GM12878 (cell line): ENCODE measurements around the gene PCDHB3. TPM values are rescaled to one million over a fixed set of nuclear protein-coding genes. Genes with fewer than 3 reads are reported as not detected.

Source experiments
- ATAC-seq: fragments of 200-7000 bp; cut with Tn5 transposase; 3 replicates; pipeline ENCODE4 v1.9.1; 2020; ENCODE audit warnings: mild to moderate bottlenecking, moderate library complexity
- BruUV-seq: library from RNA; stranded (reverse); fragments of 400-500 nt; replicated peaks from 2 replicates; lab custom pipeline; 2021; lab: Mats Ljungman, UMichigan
- CTCF ChIA-PET: fragments of 300-600 bp; sonication (Branson Sonifier 250); formaldehyde crosslinking; extraction: SDS; loops from one replicate; lab custom pipeline; 2021; ENCODE audit warnings: inconsistent platforms; lab: Yijun Ruan, JAX
- POLR2A ChIA-PET: fragments of 350-600 bp; formaldehyde crosslinking; extraction: SDS; loops from one replicate; lab custom pipeline; 2021; ENCODE audit warnings: inconsistent platforms; lab: Charles Lee
- RAD21 ChIA-PET: fragments of 300-600 bp; sonication (Branson Sonifier 250); formaldehyde crosslinking; loops from one replicate; lab custom pipeline; 2023; ENCODE audit warnings: antibody characterized with exemption; ENCODE audit not compliant: unreplicated experiment; lab: Charles Lee
- SMC1A ChIA-PET: fragments of 300-600 bp; sonication (Branson Sonifier 250); formaldehyde crosslinking; loops from one replicate; lab custom pipeline; 2023; ENCODE audit not compliant: unreplicated experiment, uncharacterized antibody; lab: Charles Lee
- DNase-seq: peaks from one replicate; pipeline ENCODE4 v3.0.0-alpha.2; 2011; ENCODE audit warnings: low read depth, low spot score
- FAIRE-seq: peaks from 3 replicates; lab custom pipeline; 2011; peaks lifted over from hg19 to GRCh38; lab: Jason Lieb, UNC
- H2AFZ ChIP-seq: 2 replicates; pipeline ENCODE4 v1.6.0; 2011; ENCODE audit warnings: low read depth, low read length, control low read depth; ENCODE audit not compliant: control insufficient read depth
- H3K27ac ChIP-seq: 2 replicates; pipeline ENCODE4 v1.5.1; 2011; ENCODE audit warnings: control low read depth; ENCODE audit not compliant: control insufficient read depth, insufficient read depth
- H3K27me3 ChIP-seq, 2 experiments: replicated peaks in 1 of 2; 2 replicates each; pipeline versions ENCODE4 v1.6.0 to v1.6.1; 2011; ENCODE audit warnings: low read length in 1 of 2; ENCODE audit not compliant: control insufficient read depth in 2 of 2, insufficient read depth in 2 of 2
- H3K36me3 ChIP-seq, 2 experiments: 2 replicates each; pipeline ENCODE4 v1.5.1; 2011; ENCODE audit warnings: low read length in 1 of 2; ENCODE audit not compliant: control insufficient read depth in 2 of 2, insufficient read depth in 2 of 2
- H3K4me1 ChIP-seq: 2 replicates; pipeline ENCODE4 v1.6.1; 2011; ENCODE audit warnings: mild to moderate bottlenecking, low read length, moderate library complexity, mixed read lengths; ENCODE audit not compliant: control insufficient read depth, insufficient read depth
- H3K4me2 ChIP-seq: 2 replicates; pipeline ENCODE4 v1.6.0; 2011; ENCODE audit warnings: control low read depth; ENCODE audit not compliant: control insufficient read depth, insufficient read depth
- H3K4me3 ChIP-seq: fragments of 200-600 bp; sonication (generic); 2 replicates; pipeline ENCODE4 v1.5.1; 2016
- H3K79me2 ChIP-seq: 2 replicates; pipeline ENCODE4 v1.6.0; 2011; ENCODE audit warnings: low read length; ENCODE audit not compliant: control insufficient read depth, insufficient read depth
- H3K9ac ChIP-seq: 2 replicates; pipeline ENCODE4 v1.8.0; 2011; ENCODE audit warnings: low read length, control low read depth, mixed read lengths; ENCODE audit not compliant: control insufficient read depth, insufficient read depth
- H3K9me3 ChIP-seq: replicated peaks from 3 replicates; pipeline ENCODE4 v1.5.1; 2011; ENCODE audit warnings: mild to moderate bottlenecking, low read length; ENCODE audit not compliant: control insufficient read depth, insufficient read depth
- H4K20me1 ChIP-seq: 2 replicates; pipeline ENCODE4 v1.6.0; 2011; ENCODE audit not compliant: control insufficient read depth, insufficient read depth
- BCL11A ChIP-seq: IDR thresholded peaks from 2 replicates; pipeline ENCODE4 v1.6.1; 2011; ENCODE audit warnings: low read depth, low read length
- CEBPB ChIP-seq, 2 experiments: fragments of 150-350 bp in 1 of 2; IDR thresholded peaks; 2 replicates each; pipeline ENCODE4 v1.6.1; 2012 to 2014; ENCODE audit warnings: low read depth in 2 of 2, low read length in 2 of 2, borderline replicate concordance in 1 of 2, inconsistent platforms in 1 of 2
- FOS ChIP-seq: IDR thresholded peaks from 3 replicates; pipeline ENCODE4 v1.6.1; 2011; ENCODE audit warnings: borderline replicate concordance; ENCODE audit not compliant: insufficient read length; ENCODE audit errors: extremely low read depth
- KAT2A ChIP-seq: conservative IDR thresholded peaks from 2 replicates; pipeline ENCODE4 v1.6.1; 2011; ENCODE audit warnings: low read depth, low read length; ENCODE audit not compliant: control insufficient read depth
- RAD21 ChIP-seq: IDR thresholded peaks from 2 replicates; pipeline ENCODE4 v1.6.1; 2011; ENCODE audit warnings: mild to moderate bottlenecking, low read depth, low read length, moderate library complexity; ENCODE audit not compliant: insufficient read depth
- WGBS: methylation state at CpG from one replicate; pipeline ENCODE4 v1.1.6; 2016; ENCODE audit warnings: low lambda C conversion rate; ENCODE audit not compliant: insufficient replicate concordance, insufficient coverage; ENCODE audit errors: missing lambda C conversion rate; 5-methylcytosine and 5-hydroxymethylcytosine counted together
- in situ Hi-C: fragments of 300-500 bp; cut with MboI; formaldehyde crosslinking; loops from 9 replicates; pipeline ENCODE4 v1.14.3; 2018; ENCODE audit warnings: mixed read lengths
- intact Hi-C: fragments of 100-400 bp; cut with micrococcal nuclease; formaldehyde crosslinking; loops from one replicate; pipeline ENCODE4 v1.14.2; 2022; ENCODE audit not compliant: unreplicated experiment
- polyA plus RNA-seq, 11 experiments: library from polyadenylated mRNA; depleted of rRNA in 4 of 11; unstranded in 6 of 11; stranded (reverse) in 5 of 11; fragments of >200 nt; fragmentation: Nextera tagmentation in 4 of 11; fragmentation: Illumina TruSeq in 1 of 11; extraction: Ambion mirVana in 4 of 11; extraction: Trizol in 1 of 11; gene quantifications; 1 replicate in 1 of 11; 2 replicates in 10 of 11; pipeline versions ENCODE4 v1.2.1 to v1.2.3, GENCODE V29; 2011 to 2016; ENCODE audit warnings: inconsistent platforms in 2 of 11, missing spikeins in 2 of 11, low read depth in 1 of 11
- total RNA-seq, 4 experiments: library from RNA; depleted of rRNA in 3 of 4; stranded (reverse); fragments of >200 nt in 3 of 4; fragmentation: Illumina TruSeq in 1 of 4; extraction: Trizol in 1 of 4; gene quantifications; 2 replicates each; pipeline versions ENCODE4 v1.2.1 to v1.2.3, GENCODE V29; 2013 to 2021
- TF ChIP-seq, protein P1 (sequence below), 3 experiments: IDR thresholded peaks in 2 of 3; conservative IDR thresholded peaks in 1 of 3; 2 replicates each; pipeline ENCODE4 v1.5.1; 2011; ENCODE audit warnings: low read depth in 3 of 3, low read length in 3 of 3, mild to moderate bottlenecking in 3 of 3, control low read depth in 2 of 3, moderate library complexity in 2 of 3, inconsistent platforms in 1 of 3, mixed read lengths in 1 of 3; ENCODE audit not compliant: control insufficient read depth in 2 of 3, insufficient read depth in 1 of 3; ENCODE audit errors: extremely low read depth in 1 of 3

The PCDHB3 gene
- total and polyA plus RNA-seq, 10 of the 15 experiments (the other 5 are each of a cell fraction or from before 2014, with no cell fraction given), result not detected

DNA sequence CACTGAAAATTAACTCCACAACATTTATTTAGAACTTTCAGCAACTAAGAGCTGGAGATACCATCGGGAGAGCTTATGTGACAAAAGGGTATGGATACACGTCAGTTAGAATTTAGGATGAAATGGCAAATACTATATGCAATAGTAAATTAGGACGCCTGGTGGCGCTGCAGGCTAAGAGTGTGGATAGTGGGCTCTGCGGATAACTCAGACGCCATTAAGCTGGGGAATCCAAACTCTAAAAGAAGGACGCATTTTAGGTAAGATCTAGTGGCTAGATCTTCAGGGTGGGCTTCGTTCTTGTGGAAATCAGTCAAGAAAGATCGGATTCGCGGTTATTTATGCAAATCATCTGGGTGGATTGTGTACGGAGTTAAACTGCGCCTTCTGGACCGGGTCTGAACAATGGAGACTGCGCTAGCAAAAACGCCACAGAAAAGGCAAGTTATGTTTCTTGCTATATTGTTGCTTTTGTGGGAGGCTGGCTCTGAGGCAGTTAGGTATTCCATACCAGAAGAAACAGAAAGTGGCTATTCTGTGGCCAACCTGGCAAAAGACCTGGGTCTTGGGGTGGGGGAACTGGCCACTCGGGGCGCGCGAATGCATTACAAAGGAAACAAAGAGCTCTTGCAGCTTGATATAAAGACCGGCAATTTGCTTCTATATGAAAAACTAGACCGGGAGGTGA lies 34.9 kb downstream of the PCDHB3 start, which contains the start of gene PCDHB5:
Gene PCDHB5 (plus strand): TSS at position 177 of the 688 bp plus-strand sequence. CDS start 229 bp downstream, at position 406.
- FAIRE-seq, result no peak
- H3K27me3 ChIP-seq, result no peaks in the 10 kb centered on the region
- 57% methylated on average over 22 of the region's 22 CpGs for WGBS
- CTCF ChIA-PET, result no interaction called here
- H3K79me2 ChIP-seq, result no peaks in the 10 kb centered on the region
- no peak within 1 kb of the TSS for H3K27ac ChIP-seq
- no peaks in the 10 kb centered on the region for H3K36me3 ChIP-seq
- RAD21 ChIA-PET, result no interaction called here
- in situ Hi-C loops (no loop called here), intact Hi-C loops (no loop called here)
- ATAC-seq, result no peak
- H3K4me1 ChIP-seq, result no peaks in the 10 kb centered on the region
- no peak within 1 kb of the TSS for H2AFZ ChIP-seq
- H4K20me1 ChIP-seq, result no peaks in the 10 kb centered on the region
- TF ChIP-seq KAT2A, result no peak
- no peak for TF ChIP-seq FOS
- no peak for TF ChIP-seq CEBPB (IDR thresholded peaks at IDR 0.05; ENCODE audit: borderline replicate concordance in 1 of 2, low read depth in 2 of 2, low read length in 2 of 2)
- TF ChIP-seq RAD21, result 0 out of 2 replicates have a peak, but pooled peaks have one; percentile 11
- TF ChIP-seq, protein P1, sequence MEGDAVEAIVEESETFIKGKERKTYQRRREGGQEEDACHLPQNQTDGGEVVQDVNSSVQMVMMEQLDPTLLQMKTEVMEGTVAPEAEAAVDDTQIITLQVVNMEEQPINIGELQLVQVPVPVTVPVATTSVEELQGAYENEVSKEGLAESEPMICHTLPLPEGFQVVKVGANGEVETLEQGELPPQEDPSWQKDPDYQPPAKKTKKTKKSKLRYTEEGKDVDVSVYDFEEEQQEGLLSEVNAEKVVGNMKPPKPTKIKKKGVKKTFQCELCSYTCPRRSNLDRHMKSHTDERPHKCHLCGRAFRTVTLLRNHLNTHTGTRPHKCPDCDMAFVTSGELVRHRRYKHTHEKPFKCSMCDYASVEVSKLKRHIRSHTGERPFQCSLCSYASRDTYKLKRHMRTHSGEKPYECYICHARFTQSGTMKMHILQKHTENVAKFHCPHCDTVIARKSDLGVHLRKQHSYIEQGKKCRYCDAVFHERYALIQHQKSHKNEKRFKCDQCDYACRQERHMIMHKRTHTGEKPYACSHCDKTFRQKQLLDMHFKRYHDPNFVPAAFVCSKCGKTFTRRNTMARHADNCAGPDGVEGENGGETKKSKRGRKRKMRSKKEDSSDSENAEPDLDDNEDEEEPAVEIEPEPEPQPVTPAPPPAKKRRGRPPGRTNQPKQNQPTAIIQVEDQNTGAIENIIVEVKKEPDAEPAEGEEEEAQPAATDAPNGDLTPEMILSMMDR (IDR thresholded peaks at IDR 0.05 in 2 of 3, conservative IDR thresholded peaks at IDR 0.05 in 1 of 3; ENCODE audit: control insufficient read depth in 2 of 3, extremely low read depth in 1 of 3, insufficient read depth in 1 of 3, low read depth in 3 of 3, low read length in 3 of 3), result 0 out of 6 replicates have a peak, but pooled peaks of 1 of the 3 experiments have one; percentile 1
- TF ChIP-seq BCL11A, result no peak
- no peak for DNase-seq
- SMC1A ChIA-PET, result no interaction called here
- no TSS peak for BruUV-seq
- no peak within 1 kb of the TSS for H3K4me3 ChIP-seq
- no peak within 1 kb of the TSS for H3K9ac ChIP-seq
- H3K9me3 ChIP-seq, result no peaks in the 10 kb centered on the region; the same call in 2 of the 3 replicates
- POLR2A ChIA-PET, result no interaction called here
- H3K4me2 ChIP-seq, result no peak within 1 kb of the TSS
